ENCODE measurements around the gene HOXB4. TPM values are rescaled to one million over a fixed set of nuclear protein-coding genes. Genes with fewer than 3 reads are reported as not detected.

HOXB4 gene
- total RNA-seq, 1 experiment from 2014 or later: not detected

- WGBS (ENCODE audit: extremely low coverage, insufficient read length, low lambda C conversion rate): no CpG with 5 or more reads among the region's 10 CpGs
- Mint-ChIP-seq H3K27ac (no peak overlapping the region), H3K36me3 (ENCODE audit: insufficient read depth in 1 of 3, low read depth in 3 of 3) (no peaks in the 10 kb centered on the region; a peak in 1 of 7 replicates), H3K4me1 (peaks cover 3 to 13% of the 10 kb centered on the region in 2 experiments; a peak in 3 of 4 replicates), H3K27me3 (ENCODE audit: low read depth) (peaks cover 52% of the 10 kb centered on the region), H3K4me3 (peak overlapping the region in 1 of 2 experiments; percentile 47; a peak in 2 of 5 replicates), H3K9me3 (peaks cover 0 to 7% of the 10 kb centered on the region in 2 experiments; a peak in 2 of 5 replicates)
- Histone ChIP-seq H3K4me2 (ENCODE audit: insufficient read depth, insufficient read length, low read length) (no peak overlapping the region), H3K14ac (ENCODE audit: insufficient read depth, low read length) (no peak overlapping the region), H3K27me3 (ENCODE audit: insufficient read depth, low read length) (peaks cover 99% of the 10 kb centered on the region), H3K56ac (ENCODE audit: insufficient read length, low read depth, low read length) (no peak overlapping the region), H2BK120ac (ENCODE audit: low read depth, low read length, poor library complexity, severe bottlenecking) (no peak overlapping the region), H2BK15ac (ENCODE audit: low read depth, low read length) (no peak overlapping the region), H2BK12ac (ENCODE audit: insufficient read length, low read depth, low read length) (no peak overlapping the region), H4K5ac (ENCODE audit: insufficient read length, low read depth, low read length) (no peak overlapping the region), H3K23ac (ENCODE audit: insufficient read length, low read depth, low read length) (no peak overlapping the region), H4K20me1 (ENCODE audit: control insufficient read depth, insufficient read depth, insufficient read length) (peaks cover 2% of the 10 kb centered on the region), H3K18ac (ENCODE audit: insufficient read length, low read depth, low read length) (no peak overlapping the region), H2AFZ (ENCODE audit: low read length) (no peak overlapping the region), H3K79me1 (ENCODE audit: insufficient read depth, low read depth, low read length, poor library complexity, severe bottlenecking) (no peaks in the 10 kb centered on the region), H2BK5ac (ENCODE audit: insufficient read length, low read length) (no peak overlapping the region), H3K4ac (ENCODE audit: low read depth, low read length) (no peak overlapping the region), H4K91ac (ENCODE audit: insufficient read length, low read depth, low read length) (no peak overlapping the region), H2AK5ac (ENCODE audit: insufficient read length, low read length) (no peak overlapping the region), H3K9ac (ENCODE audit: extremely low read depth, insufficient read length, low read length) (no peak overlapping the region), H3K79me2 (ENCODE audit: insufficient read depth, low read length) (no peaks in the 10 kb centered on the region), H4K8ac (replicated peaks; ENCODE audit: insufficient read length, low read depth, low read length) (no peak overlapping the region), H3T11ph (ENCODE audit: low read length) (no peak overlapping the region), H3K9me3 (ENCODE audit: control insufficient read depth, low read depth, low read length) (no peaks in the 10 kb centered on the region), H3K4me1 (ENCODE audit: insufficient read depth, low read length) (peaks cover 2% of the 10 kb centered on the region; the same call in 1 of the 2 replicates), H3K27ac (ENCODE audit: insufficient read length, low read depth, low read length) (no peak overlapping the region), H3K23me2 (ENCODE audit: insufficient read length, low read depth, low read length, poor library complexity, severe bottlenecking) (no peaks in the 10 kb centered on the region), H2BK20ac (ENCODE audit: low read depth, low read length, poor library complexity, severe bottlenecking) (no peak overlapping the region)
- TF ChIP-seq CTCF (conservative IDR thresholded peaks at IDR 0.05): no peak
- DNase-seq: no peak
Observed at GRCh38 chr17:48563867-48564187, 14.3 kb downstream of the HOXB4 start.

All from H9 (cell line).